GM19238 (cell line): ENCODE data around the gene GCM1.
"Not testable (repeated sequence)": the region's sequence is repeated elsewhere in the genome, so short reads cannot be mapped to it uniquely, and the experiment has no call there.

Experiments
- DNase-seq: peaks from one replicate; pipeline ENCODE4 v3.0.0; 2011; ENCODE audit warnings: low spot score; ENCODE audit not compliant: insufficient read length

The GCM1 gene, protein sequence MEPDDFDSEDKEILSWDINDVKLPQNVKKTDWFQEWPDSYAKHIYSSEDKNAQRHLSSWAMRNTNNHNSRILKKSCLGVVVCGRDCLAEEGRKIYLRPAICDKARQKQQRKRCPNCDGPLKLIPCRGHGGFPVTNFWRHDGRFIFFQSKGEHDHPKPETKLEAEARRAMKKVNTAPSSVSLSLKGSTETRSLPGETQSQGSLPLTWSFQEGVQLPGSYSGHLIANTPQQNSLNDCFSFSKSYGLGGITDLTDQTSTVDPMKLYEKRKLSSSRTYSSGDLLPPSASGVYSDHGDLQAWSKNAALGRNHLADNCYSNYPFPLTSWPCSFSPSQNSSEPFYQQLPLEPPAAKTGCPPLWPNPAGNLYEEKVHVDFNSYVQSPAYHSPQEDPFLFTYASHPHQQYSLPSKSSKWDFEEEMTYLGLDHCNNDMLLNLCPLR

DNA sequence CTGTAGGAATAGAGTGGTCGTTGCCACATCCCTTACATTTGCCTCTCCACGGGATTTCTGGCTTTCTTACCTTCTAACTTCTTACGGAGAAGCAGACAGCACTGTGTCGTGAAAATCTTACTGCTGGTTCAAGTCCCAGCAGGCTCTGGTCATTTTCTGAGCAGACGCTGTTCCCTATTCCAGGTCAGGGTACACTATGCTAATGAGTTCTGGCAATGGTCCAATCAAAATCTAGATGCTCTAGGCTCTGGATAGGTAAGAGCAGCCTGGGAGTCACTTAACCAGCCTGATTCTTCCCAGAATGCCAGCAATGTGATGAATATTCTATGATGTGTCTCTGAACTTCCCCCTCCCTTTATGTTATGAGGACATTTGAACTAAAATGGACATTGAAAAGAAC is at the start of gene GCM1:
GCM1 (minus strand) TSS at position 158 of the 400 bp plus-strand sequence. CDS start 3,209 bp downstream, outside the sequence.
- DNase-seq = no peak

DNA sequence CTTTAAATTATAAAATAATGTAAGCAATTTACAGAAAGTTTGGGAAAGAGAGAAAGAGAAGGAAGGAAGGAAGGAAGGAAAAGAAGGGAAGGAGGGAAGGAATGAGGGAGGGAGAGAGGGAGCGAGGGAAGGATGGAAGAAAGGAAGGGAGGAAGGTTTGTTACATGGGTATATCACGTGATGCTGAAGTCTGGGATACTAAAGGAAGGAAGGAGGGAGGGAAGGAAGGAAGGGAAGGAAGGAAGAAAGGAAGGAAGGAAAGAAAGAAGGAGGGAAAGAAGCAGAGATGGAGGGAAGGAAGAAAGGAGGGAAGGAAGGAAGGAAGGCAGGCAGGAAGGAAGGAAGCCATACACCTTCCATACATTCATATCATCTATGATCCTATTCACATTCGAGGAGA is 48.9 kb upstream of the GCM1 start:
- DNase-seq = no peak

DNA sequence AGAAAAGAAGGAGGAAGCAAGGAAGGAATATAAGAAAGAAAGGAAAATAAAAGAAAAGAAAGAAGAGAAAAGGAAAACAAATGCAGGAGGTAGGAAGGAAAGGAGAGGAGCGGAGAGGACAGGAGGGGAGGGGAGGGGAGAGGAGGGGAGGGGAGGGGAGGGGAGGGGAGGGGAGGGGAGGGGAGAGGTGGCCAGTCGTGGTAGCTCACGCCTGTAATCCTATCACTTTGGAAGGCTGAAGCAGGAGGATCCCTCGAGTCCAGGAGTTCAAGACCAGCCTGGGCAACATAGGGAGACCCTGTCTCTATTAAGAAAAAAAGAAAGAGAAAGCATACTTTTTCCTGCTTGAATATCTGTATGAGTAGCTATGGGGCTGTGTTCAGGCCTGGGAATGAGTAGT is 46.4 kb upstream of the GCM1 start:
- DNase-seq = no peak

DNA sequence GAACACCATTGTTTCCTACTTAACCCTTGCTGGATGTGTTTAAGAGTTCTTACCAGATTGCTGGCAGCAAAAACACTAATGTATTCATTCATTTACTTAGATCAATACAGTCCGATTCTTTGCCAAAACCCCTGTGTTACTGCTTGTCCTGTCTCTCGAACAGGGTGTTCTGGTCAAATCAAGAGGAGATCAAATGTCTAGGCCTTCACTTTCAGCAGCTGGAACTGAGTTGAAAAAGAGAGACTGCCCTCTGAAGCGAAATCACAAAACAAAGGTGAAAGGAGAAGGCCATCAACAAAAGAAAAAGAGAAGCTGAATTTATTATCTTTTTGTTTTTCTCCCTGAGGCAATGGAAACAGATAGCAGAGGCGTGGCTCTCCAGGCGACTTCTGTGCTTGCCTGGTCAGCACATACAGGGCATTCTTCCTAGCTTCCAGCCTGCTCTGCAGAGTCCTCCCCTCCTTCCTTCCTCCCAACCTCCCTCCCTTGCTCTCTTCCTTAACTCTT is 44.1 kb upstream of the GCM1 start:
- no peak for DNase-seq

DNA sequence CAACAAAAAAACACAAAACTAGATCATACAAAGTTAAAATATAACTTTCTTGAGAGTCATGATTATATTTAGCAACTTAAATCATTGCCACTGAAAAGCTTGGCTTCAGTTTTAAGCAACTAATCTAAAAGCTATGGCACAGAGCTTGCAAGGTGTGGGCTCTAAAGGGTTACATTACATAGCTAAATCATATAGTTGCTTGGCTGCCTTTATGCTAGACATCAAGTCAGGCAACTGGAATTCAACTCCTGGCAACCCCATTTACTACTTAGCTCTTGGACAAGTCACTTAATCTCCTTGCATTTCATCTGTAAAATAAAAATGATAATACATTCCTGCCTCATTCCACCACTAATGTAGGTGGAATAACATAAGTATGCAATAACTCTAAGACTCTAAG is 40.9 kb upstream of the GCM1 start:
- no peak for DNase-seq

DNA sequence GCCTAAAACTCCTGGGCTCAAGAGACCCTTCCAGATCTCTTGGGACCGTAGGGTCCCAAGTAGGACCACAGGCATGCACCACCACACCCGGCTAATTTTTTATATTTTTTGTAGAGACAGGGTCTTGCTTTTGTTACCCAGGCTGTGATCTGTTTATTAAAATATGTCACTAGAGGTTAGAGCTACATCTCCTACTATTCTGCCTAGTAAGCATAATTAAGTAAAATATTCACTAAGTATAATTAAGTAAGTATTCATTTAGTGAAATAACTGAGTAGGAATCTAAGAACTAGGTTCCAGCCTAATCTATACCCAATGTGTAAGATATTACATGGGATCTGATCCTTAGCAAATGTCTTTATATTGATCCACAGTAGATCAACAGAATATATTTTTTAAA is 40.2 kb upstream of the GCM1 start:
- no peak for DNase-seq

DNA sequence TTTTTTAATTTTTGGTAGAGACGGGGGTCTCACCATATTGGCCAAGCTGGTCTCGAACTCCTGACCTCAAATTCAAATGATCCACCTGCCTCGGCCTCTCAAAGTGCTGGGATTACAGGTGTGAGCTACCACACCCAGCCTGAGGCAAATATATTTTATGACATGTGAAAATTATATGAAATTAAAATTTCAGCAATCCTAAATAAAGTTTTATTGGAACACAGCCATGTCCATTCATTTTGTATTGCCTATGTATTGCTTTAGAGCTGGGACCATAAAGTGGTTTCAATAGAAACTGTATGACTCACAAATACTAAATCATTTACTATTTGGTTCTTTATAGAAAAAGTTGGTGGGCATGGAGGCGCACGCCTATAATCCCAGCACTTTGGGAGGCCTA is 32.0 kb upstream of the GCM1 start:
- DNase-seq = no peak

DNA sequence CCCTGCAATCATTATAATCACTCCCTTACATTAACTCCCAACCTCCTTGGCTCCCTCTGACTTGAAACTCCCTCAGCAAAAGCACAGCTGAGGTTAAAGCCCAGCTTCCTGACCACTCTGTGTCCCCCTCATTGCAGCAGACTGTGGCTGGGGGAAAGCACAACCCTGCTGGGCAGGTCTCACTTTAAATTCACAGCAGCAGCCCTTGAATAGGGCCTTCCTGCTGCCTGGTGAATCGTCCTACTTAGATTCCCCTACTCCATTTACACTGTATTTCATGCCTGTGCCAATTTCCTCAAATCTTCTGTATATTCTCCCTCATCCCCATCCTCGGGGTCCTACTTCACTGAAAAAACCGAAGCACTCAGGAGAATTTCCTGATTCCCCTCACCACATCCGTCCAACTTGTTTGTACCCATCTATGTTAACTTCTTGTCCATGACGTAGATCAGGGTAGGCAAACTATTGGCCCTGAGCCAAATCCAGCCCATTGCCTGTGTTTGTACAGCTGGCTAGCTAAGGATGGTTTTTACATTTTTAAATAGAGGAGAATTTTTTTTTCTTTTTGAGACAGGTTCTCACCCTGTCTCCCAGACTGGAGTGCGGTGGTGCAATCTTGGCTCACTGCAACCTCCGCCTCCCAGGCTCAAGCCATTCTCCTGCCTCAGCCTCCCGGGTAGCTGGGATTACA is 31.5 kb upstream of the GCM1 start:
- DNase-seq = no peak

DNA sequence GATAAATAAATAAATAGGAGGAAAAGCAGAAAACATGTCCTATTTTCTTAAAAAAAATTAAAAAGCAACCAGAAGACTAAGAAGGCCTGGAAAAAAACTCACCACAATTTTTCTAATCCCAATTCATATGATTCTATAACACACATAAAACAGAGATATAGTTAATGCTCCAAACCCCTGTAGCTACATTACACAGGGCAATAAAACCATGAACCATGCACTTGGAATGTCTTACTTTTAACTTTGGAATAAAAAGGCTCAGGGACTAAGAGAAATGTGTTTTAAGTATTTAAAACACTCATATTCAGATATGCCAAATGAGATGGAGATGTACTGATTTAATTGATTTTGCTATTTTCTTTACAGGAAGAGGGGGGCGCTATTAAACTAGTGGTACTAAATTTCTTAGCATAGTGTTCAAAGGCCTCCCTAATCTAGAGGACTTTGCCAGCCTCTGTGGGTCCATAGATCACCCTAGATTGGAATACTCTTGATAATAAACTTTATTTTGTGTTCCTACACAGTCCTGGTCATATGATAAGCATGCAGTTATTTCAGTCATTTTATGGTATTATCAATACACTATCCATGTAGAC is 30.3 kb upstream of the GCM1 start:
- DNase-seq = no peak

DNA sequence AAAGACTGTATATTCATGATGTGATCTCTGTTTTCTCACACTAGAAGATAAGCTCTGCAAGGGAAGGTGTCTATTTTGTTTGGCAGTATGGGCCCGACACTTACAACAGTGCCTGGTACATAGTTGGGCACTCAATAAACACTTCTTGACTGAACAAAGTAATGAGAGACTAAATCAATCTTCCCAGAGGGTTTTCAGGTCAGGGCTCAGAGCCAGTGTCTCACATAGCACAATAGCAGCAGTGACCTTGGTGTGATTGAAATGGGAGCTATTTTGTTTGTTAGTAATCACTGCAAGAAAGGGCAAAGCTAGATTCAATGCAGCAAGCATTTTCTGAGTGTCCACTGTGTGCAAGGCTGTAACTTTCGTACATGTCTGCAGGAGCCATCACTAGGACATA is 26.4 kb upstream of the GCM1 start:
- DNase-seq = no peak

DNA sequence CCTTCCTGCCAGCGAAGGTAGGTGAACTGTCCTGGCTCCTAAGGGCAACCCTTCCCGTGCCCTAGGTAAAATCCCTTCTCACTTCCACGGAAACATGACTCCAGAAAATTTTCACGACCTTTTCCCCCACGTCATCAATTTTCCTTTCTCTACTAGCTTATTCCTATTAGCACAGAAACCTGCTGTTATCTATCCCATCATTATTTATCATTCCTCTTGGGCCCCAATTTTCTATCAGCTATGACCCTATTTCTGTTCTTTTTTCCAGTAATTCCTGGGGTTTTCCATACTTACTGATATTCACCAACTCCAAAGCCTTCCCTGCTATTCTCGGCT is 23.8 kb upstream of the GCM1 start:
- DNase-seq = no peak

DNA sequence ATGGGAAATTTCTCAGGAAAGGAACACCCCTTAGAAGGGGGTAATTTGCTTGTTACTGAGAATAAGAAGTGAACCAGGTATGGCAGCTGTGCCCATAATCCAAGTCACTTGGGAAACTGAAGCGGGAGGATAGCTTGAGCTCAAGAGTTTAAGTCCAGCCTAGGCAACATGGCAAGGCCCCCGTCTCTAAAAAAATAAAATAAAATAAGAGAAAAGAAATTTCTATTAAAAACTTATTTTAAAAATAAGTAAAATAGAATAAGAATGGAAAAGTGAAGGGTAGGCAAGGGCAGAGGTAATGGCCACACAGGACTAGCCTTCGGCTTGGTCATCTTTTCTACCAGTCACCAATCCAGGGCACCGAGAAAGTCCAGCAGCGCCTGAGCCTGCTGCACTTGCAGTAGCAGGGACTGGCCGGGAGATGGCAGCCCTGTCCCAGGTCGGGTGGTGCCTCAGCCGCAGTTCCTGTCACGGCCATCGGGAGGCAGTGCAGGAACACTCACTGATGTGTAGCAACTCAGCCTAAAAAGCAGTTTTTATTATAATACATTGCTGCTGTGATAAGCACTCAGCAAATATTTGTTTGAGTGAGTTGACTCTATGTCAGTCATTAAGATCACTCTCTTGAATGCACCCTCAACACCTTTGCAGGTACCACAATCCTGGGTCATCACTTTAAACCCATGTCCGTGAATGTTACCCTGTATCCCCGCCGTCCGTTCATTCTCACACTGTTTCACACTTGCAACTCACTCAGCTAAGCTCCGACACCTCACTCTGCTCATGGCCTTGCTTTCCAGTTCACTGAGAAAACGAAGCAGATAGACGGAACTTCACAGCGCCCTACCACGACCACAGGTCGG is 23.2 kb upstream of the GCM1 start:
- DNase-seq = peak; percentile 54

DNA sequence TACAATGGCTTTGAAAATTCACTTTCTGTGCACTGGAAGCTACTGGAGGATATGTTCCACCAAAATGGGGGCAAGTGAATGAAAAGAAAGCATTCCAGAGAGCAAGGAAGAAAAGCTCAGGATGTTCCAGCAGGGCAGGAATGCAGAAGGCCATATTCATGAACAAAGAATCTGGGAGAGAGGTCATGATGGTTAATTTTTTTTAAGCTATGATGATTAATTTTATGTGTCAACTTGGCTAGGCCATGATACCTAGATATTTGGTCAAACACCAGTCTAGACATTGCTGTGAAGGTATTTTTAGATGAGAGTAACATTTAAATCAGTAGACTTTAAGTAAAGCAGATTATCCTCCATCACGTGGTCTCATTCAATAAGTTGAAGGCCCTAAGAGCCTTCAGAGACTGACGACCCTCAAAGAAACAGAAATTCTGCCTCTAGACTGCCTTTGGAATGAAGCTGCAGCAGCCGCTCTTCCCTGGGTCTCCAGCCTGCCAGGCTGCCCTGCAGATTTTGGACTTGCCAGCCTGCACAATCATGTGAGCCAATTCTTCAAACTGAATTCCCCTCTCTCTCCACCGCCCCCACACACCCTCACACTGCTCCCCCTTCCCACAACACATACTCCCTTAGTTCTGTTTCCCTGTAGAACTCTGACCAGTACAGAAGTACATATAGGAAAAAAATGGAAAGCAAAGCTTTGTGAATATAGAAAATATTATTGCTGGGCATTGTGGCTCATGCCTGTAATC is 20.1 kb upstream of the GCM1 start:
- no peak for DNase-seq

DNA sequence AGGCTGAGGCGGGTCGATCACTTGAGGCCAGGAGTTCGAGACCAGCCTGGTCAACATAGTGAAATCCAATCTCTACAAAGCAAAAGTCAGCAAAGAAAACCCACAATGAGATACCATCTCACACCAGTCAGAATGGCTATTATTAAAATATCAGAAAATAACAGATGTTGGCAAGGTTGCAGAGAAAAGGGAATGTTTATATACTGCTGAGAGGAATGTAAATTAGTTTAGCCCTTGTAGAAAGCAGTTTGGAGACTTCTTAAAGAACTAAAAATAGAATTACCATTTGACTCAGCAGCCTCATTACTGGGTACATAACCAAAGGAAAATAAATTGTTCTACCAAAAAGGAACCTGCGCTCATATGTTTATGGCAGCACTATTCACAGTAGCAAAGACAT is 16.7 kb upstream of the GCM1 start:
- no peak for DNase-seq

DNA sequence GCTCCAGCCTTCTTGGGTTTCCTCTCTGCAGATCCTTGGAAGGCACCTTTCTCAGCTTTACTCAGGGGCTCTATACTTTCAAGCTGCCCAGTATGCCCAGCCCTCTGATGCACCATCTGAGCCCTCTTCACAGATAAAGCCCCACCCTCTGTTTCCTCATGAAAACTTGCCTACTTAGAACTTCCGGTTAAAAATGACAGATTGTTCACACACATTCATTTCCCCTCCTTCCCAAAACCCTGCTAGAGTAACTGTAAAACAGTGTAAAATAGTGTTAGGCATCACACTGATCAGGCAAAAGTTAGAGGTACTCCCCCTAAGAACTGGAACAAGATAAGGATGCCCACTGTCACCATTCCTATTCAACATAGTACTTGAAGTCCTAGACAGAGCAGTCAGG is 14.0 kb upstream of the GCM1 start:
- DNase-seq = no peak

DNA sequence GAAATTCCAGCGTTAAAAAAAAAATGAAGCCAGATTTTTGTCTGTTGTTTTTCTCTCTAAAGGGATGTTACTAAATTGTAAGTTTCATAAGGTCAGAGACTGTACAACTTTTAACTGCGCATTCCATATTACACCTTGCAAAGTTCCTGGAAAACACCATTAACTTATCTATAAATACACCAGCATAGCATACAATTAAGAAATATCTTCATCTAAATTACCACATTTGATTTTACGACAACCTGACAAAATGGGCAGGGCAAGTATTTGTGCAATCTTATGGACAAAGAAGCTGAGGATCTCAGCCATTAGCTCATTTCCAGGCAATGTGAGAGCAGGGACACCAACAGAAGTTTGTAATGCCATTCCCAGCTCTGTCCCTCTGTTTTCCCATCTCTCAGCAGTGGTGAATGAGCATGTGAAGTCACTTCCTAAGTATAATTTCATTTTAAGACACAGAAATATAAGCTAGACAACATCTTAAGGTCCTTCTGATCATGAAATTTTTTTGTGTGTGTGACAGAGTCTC is 12.9 kb upstream of the GCM1 start:
- no peak for DNase-seq

DNA sequence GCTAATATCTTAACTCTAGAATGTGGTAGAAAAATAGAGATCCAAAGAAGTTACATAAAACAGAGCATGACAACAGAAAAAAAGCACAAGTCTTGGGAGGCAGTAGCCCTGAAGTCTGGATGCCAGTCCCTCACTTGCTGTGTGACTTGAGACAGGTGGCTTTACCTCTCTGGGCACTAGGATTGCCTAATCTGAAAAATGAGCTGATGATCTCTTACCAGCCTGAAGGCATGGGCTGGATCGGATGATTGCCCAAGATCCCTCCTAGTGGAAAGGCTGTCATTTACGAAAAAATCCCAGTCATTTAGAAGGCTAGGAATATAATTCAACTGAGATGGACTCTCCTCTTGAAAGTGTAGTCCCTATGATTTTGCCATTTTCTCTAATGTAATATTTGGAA is 10.9 kb upstream of the GCM1 start:
- DNase-seq = no peak

DNA sequence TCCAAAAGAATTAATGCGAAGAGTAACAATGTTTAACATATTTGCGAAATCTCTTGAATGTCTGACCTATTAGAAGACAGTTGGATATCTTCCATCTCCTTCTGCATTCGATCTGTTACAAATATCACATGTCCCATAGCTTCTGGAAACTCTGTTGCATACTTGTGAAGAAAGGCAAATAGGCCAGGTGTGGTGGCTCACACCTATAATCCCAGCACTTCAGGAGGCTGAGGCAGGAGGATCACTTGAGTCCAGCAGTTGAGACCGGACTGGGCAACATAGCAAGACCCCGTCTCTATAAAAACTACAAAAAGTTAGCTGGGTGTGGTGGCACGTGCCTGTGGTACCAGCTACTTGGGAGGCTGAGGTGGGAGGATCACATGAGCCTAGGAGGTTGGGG is 9.4 kb upstream of the GCM1 start:
- not testable (repeated sequence) for DNase-seq

DNA sequence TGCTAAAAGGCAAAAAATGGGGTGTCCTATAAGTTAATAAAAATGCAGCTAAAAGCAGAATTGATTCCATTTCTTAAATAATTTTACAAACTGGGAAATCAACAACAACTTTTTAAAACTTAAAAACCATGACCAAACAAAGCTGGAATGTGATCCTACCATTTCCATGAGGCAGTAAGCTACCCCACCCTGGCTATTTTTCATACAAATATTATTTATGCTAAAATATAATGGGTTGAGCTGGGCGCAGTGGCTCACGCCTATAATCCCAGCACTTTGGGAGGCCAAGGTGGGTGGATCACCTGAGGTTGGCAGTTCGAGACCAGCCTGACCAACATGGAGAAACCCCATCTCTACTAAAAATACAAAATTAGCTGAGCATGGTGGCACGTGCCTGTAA is 6.6 kb upstream of the GCM1 start:
- DNase-seq = not testable (repeated sequence)

DNA sequence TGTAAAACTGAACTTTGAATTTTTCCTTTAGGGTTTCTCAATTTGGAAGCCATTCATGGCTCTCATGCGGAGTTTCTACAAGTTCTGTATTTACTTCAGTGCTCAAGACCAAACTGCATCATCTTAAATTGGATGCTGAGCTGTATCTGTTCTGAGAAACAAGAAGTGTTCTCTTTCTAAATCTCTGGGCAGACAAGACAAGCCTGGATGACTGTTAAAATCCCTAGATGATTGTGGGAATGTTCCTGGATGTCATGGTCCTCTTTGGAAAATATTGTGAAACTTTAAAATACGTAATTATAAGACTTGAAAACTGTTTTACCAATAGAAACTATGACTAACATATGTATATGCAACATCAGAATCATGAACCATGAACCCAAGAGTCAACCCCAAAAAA is 6.2 kb upstream of the GCM1 start:
- no peak for DNase-seq

DNA sequence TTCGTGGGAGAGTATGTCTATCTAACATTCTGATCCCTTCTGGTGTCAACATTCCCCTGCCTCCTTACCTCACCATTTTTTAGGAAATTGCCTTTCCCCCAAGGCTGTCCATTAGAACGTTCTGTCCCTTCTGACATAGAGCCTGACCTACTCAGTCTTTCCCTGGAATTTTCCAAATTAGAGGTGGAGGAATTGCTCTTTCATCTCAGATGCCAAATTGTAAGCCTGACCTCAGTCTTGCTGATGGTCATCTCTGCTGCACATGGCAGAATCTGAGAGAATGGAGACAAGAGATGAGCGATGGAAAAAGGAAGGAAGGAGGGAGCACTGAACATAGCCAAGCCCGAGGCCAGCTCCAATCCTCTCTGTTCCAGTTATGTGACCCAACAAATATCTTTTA is 5.4 kb upstream of the GCM1 start:
- DNase-seq = no peak
